ACHN (cell line): ENCODE data around the gene EVA1A.
A peak's percentile ranks its signal among the peaks of the same experiment; 100 is the strongest.

Experiments
- DNase-seq: peaks from one replicate; pipeline ENCODE4 v3.0.0-alpha.2; 2015
- in situ Hi-C: cut with HindIII; loops from 2 replicates; pipeline ENCODE4 v1.10.0; 2017; ENCODE audit warnings: low sequenced_read_pairs, low pct_ligation_motif_present, low pct_unique_long_range_greater_than_20kb

EVA1A gene

GRCh38 chr2:75565472-75566462 lies 5.0 kb upstream of the EVA1A start:
- in situ Hi-C loops = no loop called here
- DNase-seq = peak; percentile 71

GRCh38 chr2:75564713-75565359 lies 4.1 kb upstream of the EVA1A start:
- DNase-seq = peak; percentile 15
- in situ Hi-C loops = no loop called here

GRCh38 chr2:75564026-75564688 lies 3.4 kb upstream of the EVA1A start:
- in situ Hi-C loops = no loop called here
- DNase-seq = no peak

DNA sequence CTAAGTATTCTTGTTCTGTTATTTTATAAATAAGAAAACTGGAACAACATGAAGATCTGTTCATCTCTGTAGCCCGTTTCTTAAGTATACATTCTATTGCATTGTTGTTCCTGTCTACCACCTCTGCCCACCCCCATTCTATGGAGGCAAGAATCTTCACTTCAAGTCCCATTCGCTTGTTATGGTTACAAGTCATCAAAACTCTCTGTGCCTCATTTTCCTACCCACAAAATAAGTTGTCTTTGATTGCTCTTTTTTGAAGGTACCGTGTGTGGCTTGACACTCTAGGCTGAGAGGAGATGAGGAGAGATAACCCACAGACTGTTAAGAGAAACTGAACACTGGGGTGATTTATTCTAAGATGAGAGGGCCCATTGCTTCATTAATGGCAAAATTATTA lies 2.9 kb upstream of the EVA1A start:
- no peak for DNase-seq
- in situ Hi-C loops = no loop called here

- peak; percentile 16 for DNase-seq
- in situ Hi-C loops = no loop called here
Measured at GRCh38 chr2:75562513-75562864, 1.8 kb upstream of the EVA1A start.

DNA sequence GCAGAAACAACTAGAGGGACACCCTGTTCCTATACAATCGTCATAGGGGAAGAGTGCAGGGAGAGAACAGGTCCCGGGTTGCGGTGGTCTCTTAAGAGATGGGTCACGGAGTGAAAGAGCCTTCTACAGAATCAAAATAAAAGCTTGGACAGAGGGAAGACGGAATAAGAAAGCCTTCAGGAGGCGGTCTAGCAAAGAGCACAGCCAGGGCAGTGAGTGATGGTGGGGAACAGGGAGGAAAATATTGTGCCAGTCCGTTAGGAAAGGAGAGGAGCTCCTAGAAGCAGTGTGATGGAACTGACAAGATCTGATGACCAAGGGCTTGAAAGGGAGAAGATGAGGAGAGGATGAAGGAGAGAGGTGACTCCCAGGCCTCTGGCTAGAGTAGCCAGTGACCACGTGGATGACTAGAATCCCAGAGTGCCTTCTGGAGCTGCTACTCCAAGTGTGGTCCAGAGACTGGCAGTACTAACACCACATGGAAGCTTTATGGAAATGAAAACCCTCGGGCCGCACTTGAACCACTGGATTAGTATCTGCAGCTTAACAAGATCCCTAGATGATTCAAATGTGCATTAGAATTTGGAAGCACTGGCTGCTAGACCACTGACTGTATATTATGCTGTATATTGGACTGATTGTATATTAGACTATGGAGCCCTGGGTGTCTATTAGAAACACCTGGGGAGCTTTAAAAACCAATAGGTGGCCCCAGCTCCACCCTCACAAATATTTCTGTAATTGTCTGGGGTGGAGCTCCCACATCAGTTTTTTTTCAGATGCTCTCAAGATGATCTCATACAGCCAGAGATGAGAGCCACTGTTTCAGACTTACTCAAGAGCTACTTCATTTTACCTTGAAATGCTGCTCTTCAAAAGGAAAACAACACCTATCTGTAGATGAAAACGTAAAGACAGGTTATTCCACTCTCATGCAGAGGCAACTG lies 1.1 kb upstream of the EVA1A start:
- DNase-seq = peak; percentile 39
- in situ Hi-C loops = no loop called here

GRCh38 chr2:75560022-75560767 lies 544 bp downstream of the EVA1A start:
- in situ Hi-C loops = no loop called here
- DNase-seq = peak; percentile 47

DNA sequence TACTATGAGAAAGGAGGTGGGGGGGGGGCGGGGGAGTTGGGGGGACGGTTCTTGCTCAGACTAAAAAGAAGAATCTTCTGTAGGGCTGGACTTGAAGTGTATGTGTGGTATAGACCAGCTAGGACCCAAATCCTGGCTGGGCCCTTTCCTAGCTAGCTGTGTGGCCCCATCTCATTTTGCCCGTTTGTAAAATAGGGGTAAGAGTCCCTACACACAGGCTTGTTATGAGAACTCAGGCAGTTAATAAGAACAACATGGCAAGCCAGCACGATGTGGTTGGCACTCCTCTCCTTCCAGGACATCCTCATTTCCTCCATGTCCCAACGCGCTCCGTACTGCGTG lies 1.1 kb downstream of the EVA1A start:
- in situ Hi-C loops = no loop called here
- DNase-seq = no peak

GRCh38 chr2:75558786-75559679 lies 1.7 kb downstream of the EVA1A start:
- in situ Hi-C loops = no loop called here
- peak; percentile 18 for DNase-seq

GRCh38 chr2:75558136-75558535 lies 2.6 kb downstream of the EVA1A start:
- in situ Hi-C loops = no loop called here
- no peak for DNase-seq

GRCh38 chr2:75557474-75558133 lies 3.1 kb downstream of the EVA1A start:
- in situ Hi-C loops = no loop called here
- no peak for DNase-seq

GRCh38 chr2:75556679-75557366 lies 3.9 kb downstream of the EVA1A start:
- no peak for DNase-seq
- in situ Hi-C loops = no loop called here

GRCh38 chr2:75555701-75556100 lies 5.0 kb downstream of the EVA1A start:
- in situ Hi-C loops = no loop called here
- no peak for DNase-seq

DNA sequence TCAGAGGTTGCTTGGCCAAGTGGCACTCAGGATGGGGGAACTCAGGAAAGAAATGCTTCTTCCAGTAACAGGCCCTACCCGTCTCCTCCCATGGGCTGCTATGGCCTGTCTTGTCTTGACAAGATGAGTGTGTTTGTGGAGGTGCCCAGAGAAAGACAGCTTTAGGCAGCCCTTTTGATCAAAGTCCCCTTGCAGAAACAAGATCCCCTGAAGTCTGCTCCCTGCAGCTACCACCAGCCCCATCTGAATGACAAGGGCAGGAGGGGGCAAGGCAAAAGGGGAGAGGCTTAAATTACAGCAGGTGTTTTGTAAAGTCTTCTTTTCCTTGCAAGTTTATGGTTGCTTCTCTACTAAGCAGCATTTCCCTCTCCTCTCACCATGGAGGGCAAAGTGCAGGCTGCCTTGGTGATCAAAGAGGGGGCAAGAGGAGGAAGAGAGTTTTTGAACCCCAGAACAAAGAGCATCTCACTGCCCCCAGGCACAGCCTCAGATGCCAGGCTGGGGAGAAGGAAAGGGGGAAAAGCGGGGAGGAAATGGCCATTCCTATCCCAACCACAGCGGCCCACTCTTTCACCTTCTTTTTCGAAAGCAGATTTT lies 6.7 kb downstream of the EVA1A start:
- DNase-seq = no peak
- in situ Hi-C loops = no loop called here

DNA sequence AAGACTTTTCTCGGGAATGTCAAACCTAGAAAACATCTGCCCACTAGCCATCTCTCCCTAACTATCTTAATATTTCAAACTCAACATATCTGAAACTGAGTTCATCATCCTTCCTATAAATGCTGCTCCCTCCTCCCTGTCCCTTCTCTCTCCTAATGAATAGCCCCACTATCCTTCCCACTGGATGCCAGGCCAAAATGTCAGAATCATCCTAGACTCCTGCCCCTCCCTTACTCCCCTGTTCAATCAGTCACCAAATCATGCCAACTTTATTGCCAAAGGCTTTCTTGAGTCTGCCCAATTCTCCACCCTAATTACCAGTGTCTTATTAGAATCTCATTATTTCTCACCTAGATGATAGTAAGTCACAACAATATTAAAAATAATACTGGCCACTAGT lies 8.5 kb downstream of the EVA1A start:
- DNase-seq = no peak
- in situ Hi-C loops = no loop called here

DNA sequence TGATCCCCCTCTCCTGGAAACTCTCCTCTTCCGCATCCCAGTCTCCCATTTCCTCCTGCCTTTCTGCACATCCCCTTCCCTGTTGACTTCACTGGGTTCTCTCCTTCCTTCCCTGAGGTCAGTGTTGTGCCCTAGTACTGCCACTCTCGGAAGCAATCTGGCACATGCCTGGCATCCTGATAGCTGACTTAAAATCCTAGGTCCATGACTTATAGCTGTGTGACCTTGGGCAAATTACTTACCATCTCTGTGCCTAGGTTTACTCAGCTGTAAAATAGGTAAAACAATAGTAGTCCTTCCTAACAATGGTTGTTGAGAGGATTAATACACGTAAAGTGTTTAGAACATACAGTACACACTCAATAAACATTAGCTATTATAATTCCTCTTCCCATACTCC lies 9.3 kb downstream of the EVA1A start:
- in situ Hi-C loops = no loop called here
- DNase-seq = no peak
